Stimulated activated CD4-positive, alpha-beta T cell treated with anti-CD3 and anti-CD28 coated beads, Interleukin-4, amount 100 ng/mL, for 24 hours (primary cell): ENCODE data around the gene SLC2A4RG.
"Not testable (repeated sequence)": the region's sequence is repeated elsewhere in the genome, so short reads cannot be mapped to it uniquely, and the experiment has no call there.

ENCODE experiments used
- DNase-seq: peaks from one replicate; pipeline ENCODE4 v3.0.0-alpha.2; 2020

The SLC2A4RG gene

GRCh38 chr20:63714858-63715257 is 24.7 kb upstream of the SLC2A4RG start:
- no peak for DNase-seq

- no peak for DNase-seq
Measured at GRCh38 chr20:63718996-63719395, 20.6 kb upstream of the SLC2A4RG start.

- not testable (repeated sequence) for DNase-seq
Measured at GRCh38 chr20:63722967-63723622, 16.5 kb upstream of the SLC2A4RG start.

GRCh38 chr20:63730189-63730733 is 9.3 kb upstream of the SLC2A4RG start:
- not testable (repeated sequence) for DNase-seq

GRCh38 chr20:63731410-63731809 is 8.2 kb upstream of the SLC2A4RG start:
- no peak for DNase-seq

- no peak for DNase-seq
Measured at GRCh38 chr20:63732118-63733095, 7.2 kb upstream of the SLC2A4RG start.

- no peak for DNase-seq
Measured at GRCh38 chr20:63733117-63733516, 6.5 kb upstream of the SLC2A4RG start.

GRCh38 chr20:63733579-63734081 is 5.9 kb upstream of the SLC2A4RG start:
- DNase-seq = no peak

- DNase-seq = no peak
Measured at GRCh38 chr20:63734111-63734945, 5.2 kb upstream of the SLC2A4RG start.

GRCh38 chr20:63734946-63735858 is 4.4 kb upstream of the SLC2A4RG start:
- DNase-seq = no peak

- DNase-seq = peak; percentile 59
Measured at GRCh38 chr20:63735859-63736718, 3.5 kb upstream of the SLC2A4RG start, which contains the start of gene LIME1. LIME1 (plus strand) TSS chr20:63736664; CDS start chr20:63737550, 886 bp downstream.

- peak; percentile 40 for DNase-seq
Measured at GRCh38 chr20:63736893-63737694, 2.5 kb upstream of the SLC2A4RG start.

- no peak for DNase-seq
Measured at GRCh38 chr20:63737695-63737944, 2.0 kb upstream of the SLC2A4RG start.

GRCh38 chr20:63737945-63738686 is 1.5 kb upstream of the SLC2A4RG start:
- DNase-seq = peak; percentile 35

- no peak for DNase-seq
Measured at GRCh38 chr20:63738687-63739129, 868 bp upstream of the SLC2A4RG start.

GRCh38 chr20:63740070-63740626 is 572 bp downstream of the SLC2A4RG start:
- peak; percentile 38 for DNase-seq

GRCh38 chr20:63740627-63741353 is 1.2 kb downstream of the SLC2A4RG start:
- DNase-seq = no peak

- DNase-seq = no peak
Measured at GRCh38 chr20:63741354-63741675, 1.7 kb downstream of the SLC2A4RG start.
